Mucosa of stomach (tissue), 1 donor: ENCODE data around the gene NPSR1.
"Not testable (repeated sequence)": the region's sequence is repeated elsewhere in the genome, so short reads cannot be mapped to it uniquely, and the experiment has no call there.

Experiments used
- H3K27me3 ChIP-seq: one replicate; pipeline ENCODE4 v1.7.0; 2013; ENCODE audit warnings: mild to moderate bottlenecking, low read length; ENCODE audit not compliant: control insufficient read depth, insufficient read depth
- H3K36me3 ChIP-seq: one replicate; pipeline ENCODE4 v1.7.0; 2013; ENCODE audit warnings: low read length; ENCODE audit not compliant: control insufficient read depth, insufficient read depth
- H3K4me1 ChIP-seq: one replicate; pipeline ENCODE4 v1.7.0; 2013; ENCODE audit warnings: mild to moderate bottlenecking, low read length; ENCODE audit not compliant: control insufficient read depth, insufficient read depth
- H3K4me3 ChIP-seq: one replicate; pipeline ENCODE4 v1.7.0; 2013; ENCODE audit warnings: low read length
- H3K9ac ChIP-seq: one replicate; pipeline ENCODE4 v1.7.0; 2013; ENCODE audit warnings: mild to moderate bottlenecking, low read length, moderate library complexity
- H3K9me3 ChIP-seq: one replicate; pipeline ENCODE4 v1.7.0; 2013; ENCODE audit warnings: mild to moderate bottlenecking, low read length, moderate library complexity; ENCODE audit not compliant: control insufficient read depth
- donor health status: Pancreatic carcinoma.

NPSR1 gene

DNA sequence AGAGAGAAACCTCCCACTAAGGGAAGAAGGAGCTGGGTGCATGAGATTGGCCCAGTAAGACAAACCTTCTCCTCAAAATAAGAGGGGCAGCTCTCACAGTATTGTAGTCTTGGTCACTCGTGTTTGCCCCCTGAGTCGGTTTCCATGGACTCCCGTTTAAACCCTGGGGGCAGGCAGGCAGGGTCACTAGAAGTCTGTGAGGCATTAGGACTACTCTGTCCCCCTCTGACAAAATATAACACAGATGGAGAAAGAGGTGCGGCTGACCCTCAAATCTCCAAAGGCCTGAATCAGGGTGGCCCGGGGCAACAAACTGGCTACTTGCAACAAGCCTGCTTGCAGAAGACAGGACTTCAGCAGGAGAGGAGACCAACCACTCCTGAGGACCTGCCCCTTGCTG is 210.6 kb downstream of the NPSR1 start:
- not testable (repeated sequence) for H3K36me3 ChIP-seq, H3K4me3 ChIP-seq, H3K4me1 ChIP-seq, H3K9ac ChIP-seq, H3K27me3 ChIP-seq, H3K9me3 ChIP-seq

DNA sequence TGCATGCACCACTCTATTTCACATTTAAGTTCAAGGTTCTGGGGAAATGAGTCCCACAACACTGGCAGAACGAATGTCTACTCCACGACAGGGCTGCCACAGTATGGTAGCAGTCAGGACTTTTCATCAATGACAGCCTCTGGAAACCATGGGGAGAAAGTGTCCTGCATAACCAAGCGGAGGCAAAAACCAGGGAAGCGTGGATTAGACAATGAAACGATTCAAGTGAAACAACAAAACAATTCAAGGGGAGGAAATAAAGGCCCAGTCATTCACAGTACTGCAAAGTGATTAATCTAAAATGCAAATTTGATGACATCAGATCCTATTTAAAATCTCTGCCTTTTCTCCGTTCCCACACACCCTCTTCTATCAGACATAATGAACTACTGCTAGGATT is 211.0 kb downstream of the NPSR1 start:
- H3K4me3 ChIP-seq, result no peak overlapping the region
- no peaks in the 10 kb centered on the region for H3K36me3 ChIP-seq
- no peaks in the 10 kb centered on the region for H3K4me1 ChIP-seq
- no peaks in the 10 kb centered on the region for H3K9me3 ChIP-seq
- H3K9ac ChIP-seq, result no peak overlapping the region
- H3K27me3 ChIP-seq, result no peaks in the 10 kb centered on the region

DNA sequence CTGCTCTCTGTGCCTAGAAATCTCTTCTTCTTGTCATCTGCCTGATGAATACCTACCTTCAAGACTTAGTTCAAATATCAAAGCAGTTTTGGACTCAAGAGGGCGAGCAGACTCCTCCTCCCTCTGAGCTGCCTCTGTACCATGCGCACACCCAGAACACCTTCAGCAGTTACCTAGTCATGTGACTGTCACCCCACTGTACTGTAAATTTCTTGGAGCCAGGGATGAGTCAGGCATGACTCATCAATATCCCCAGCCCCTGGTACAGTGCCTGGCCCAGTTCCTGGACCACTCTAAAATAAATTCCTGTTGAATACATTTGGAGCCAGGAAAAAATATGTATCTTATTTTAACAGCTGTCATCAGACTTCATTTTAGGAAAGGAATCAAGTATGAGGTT is 212.0 kb downstream of the NPSR1 start:
- H3K9me3 ChIP-seq, H3K4me1 ChIP-seq, H3K36me3 ChIP-seq, H3K9ac ChIP-seq, H3K4me3 ChIP-seq, H3K27me3 ChIP-seq: not testable (repeated sequence)

DNA sequence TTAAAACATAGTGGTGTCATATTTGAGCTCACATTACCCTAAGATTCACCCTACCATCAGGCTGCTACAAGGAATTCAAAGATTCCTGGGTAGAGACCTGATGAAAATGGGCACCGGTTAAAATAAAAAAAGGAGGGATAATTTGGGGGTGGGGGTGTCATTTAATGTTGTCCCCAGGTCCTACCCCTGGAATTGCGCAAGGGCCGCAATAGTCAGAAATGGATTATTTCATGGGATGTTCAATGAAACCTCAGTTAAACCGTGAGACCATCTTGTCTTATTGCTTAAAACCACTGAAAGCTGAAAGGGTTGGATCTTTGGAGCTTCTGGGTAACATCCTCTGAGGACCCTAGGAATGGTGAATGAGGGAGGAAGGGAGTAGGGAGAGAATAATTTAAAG is 216.3 kb downstream of the NPSR1 start:
- H3K9ac ChIP-seq, H3K4me3 ChIP-seq, H3K27me3 ChIP-seq, H3K36me3 ChIP-seq, H3K9me3 ChIP-seq, H3K4me1 ChIP-seq: not testable (repeated sequence)

DNA sequence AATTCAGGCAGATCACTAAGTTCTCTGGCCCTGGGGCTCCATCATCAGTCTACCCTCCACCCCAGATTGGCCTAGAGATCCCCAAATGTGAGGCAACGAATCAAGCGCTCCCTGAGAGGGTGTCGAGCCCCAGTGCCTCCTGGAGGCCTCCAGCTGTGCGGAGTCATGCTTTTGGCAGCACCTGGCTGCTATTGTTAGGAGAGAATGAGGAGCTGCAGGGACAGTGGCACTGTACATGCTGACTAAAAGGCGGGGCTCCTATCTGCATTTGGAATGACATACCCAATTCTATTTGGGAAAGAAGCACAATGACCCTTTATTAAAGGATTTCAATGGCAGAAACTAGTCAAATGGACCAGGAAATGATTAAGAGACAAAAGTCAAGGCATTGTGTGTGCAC is 217.5 kb downstream of the NPSR1 start:
- Histone ChIP-seq H3K4me3 (no peak overlapping the region), H3K9me3 (no peaks in the 10 kb centered on the region), H3K36me3 (no peaks in the 10 kb centered on the region), H3K27me3 (no peaks in the 10 kb centered on the region), H3K9ac (no peak overlapping the region), H3K4me1 (no peaks in the 10 kb centered on the region)

DNA sequence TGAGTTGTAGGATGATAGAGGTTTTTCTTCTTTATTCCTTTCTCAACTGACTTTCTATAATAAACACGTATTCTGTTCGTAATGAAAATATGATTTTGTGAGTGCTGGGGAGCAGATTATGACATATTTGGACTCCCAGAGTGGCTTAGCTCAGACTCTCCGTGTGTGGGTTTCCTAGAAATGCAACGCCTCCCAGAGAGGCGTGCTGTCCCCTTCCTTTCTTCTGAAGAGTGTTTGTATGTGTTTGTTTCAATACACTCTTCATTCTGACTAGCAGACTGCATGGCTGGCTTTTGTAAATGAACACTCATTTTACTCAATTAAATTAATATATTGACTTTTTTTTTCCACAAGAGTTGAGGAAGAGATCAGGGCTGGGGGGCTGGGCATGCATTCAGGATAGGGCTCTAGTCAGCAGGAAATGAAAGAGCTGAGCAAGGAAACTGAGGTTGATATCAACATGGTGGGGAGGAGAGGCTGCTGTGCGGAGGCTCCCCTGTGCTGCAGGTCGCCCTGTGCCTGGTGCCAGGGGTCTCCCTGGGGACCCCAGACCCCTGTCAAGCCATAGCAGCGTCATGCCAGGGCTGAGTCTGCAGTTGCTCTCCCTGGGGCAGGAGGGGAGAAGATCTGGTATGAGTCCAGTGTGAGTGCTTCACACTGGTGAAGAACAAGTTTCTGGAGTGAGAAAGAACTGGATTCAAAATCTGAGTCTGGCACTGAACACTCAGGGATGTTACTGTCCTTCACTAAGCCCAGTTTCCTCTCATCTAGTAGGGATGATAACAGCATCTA is 221.1 kb downstream of the NPSR1 start:
- not testable (repeated sequence) for H3K9me3 ChIP-seq, H3K36me3 ChIP-seq, H3K27me3 ChIP-seq, H3K9ac ChIP-seq, H3K4me1 ChIP-seq, H3K4me3 ChIP-seq

DNA sequence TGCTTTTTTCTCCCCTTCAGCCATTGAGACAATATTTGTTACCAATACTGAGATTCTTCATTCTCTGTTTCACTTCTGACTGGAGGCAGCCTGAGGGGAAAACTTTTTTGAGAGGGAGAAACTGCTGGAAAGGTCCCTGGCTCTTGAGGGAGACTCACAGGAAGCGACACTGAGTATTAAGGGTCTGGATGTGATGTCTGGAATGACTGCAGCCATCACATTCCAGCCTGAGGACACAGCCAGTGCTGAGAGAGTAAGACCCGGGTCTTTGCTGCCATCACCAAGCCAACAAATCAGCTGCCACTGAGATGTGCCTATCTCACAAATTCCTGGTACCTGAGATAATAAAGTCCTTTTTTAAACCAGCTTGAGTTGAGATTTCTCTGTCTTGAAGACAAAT is 221.9 kb downstream of the NPSR1 start:
- no peak overlapping the region for H3K4me3 ChIP-seq
- no peak overlapping the region for H3K9ac ChIP-seq
- no peaks in the 10 kb centered on the region for H3K4me1 ChIP-seq
- H3K9me3 ChIP-seq, result no peaks in the 10 kb centered on the region
- no peaks in the 10 kb centered on the region for H3K27me3 ChIP-seq
- H3K36me3 ChIP-seq, result no peaks in the 10 kb centered on the region

DNA sequence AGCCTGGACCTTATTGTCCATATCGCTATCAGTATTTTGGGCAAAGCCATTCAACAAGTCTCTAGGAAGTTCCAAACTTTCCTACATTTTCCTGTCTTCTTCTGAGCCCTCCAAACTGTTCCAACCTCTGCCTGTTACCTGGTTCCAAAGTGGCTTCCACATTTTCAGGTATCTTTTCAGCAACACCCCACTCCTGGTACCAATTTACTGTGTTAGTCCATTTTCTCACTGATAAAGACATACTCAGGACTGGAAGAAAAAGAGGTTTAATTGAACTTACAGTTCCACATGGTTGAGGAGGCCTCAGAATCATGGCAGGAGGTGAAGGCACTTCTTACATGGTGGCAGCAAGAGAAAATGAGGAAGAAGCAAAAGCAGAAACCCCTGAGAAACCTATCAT is 225.8 kb downstream of the NPSR1 start:
- H3K36me3 ChIP-seq, H3K4me3 ChIP-seq, H3K4me1 ChIP-seq, H3K27me3 ChIP-seq, H3K9me3 ChIP-seq, H3K9ac ChIP-seq: not testable (repeated sequence)

DNA sequence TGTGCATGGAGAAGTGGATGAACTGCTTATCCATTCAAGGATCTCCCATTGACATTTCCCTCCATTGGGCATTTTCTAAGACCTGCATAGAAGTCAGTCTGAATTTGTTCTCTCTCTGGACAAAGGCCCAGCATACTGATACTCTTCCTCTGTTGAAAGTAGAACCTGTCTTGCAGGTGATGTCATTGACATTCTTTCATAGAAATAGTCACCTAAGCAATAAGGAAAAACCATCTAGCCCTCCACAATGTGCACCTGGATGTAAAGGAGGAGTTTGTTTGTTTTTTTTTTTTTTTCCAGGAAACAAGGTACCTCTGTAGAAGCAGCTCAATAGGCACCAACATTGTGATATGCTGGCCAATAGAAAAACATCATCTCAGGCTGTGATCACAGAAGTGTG is 228.8 kb downstream of the NPSR1 start:
- Histone ChIP-seq H3K9me3 (no peaks in the 10 kb centered on the region), H3K27me3 (no peaks in the 10 kb centered on the region), H3K4me3 (no peak overlapping the region), H3K36me3 (no peaks in the 10 kb centered on the region), H3K9ac (no peak overlapping the region), H3K4me1 (no peaks in the 10 kb centered on the region)

DNA sequence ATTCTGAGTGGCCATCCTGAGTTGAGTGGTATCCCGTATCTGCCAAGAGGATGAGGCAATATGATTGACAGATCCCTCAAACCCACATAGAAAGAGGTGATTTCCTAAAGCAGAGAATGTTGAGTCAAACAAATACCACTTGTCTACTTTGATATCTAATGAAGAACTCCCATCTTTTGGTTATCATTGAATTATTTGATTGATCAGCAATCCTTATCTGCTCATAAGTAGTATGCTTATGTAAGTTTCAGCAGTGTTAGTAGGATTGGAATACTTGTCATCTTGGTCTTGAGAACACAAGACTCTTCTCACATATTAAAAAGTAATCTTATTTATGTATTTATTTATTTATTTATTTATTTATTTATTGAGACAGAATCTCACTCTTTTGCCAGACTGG is 231.9 kb downstream of the NPSR1 start:
- Histone ChIP-seq H3K4me3 (no peak overlapping the region), H3K27me3 (no peaks in the 10 kb centered on the region), H3K4me1 (no peaks in the 10 kb centered on the region), H3K36me3 (no peaks in the 10 kb centered on the region), H3K9me3 (no peaks in the 10 kb centered on the region), H3K9ac (no peak overlapping the region)

DNA sequence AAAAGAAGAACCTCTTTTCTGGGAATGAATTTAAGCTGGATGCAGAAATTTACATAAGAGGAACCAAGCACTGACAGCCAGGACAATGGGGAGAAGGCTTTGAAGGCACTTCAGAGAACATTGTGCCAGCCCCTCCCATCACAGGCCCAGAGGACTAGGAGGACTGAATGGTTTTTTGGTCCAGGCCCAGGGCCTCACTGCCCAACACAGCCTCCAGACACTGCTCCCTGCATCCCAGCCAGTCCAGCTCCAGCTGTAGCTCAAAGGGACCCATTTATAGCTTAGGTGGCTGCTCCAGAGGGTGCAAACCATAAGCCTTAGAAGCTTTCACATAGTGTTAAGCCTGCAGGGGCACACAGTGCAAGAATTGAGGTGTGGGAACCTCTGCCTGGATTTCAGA is 237.2 kb downstream of the NPSR1 start:
- Histone ChIP-seq H3K36me3 (no peaks in the 10 kb centered on the region), H3K4me3 (no peak overlapping the region), H3K27me3 (no peaks in the 10 kb centered on the region), H3K9ac (no peak overlapping the region), H3K9me3 (peaks cover 3% of the 10 kb centered on the region), H3K4me1 (no peaks in the 10 kb centered on the region)
